DND-41 (cell line): ENCODE measurements around the gene TSPAN19.

Experiments used
- ATAC-seq: fragments of 200-7000 bp; cut with Tn5 transposase; 3 replicates; pipeline ENCODE4 v1.9.1; 2021; ENCODE audit warnings: low read depth; ENCODE audit not compliant: insufficient read depth
- DNase-seq: peaks from one replicate; pipeline ENCODE4 v3.0.0-alpha.2; 2020
- H2AFZ ChIP-seq: 2 replicates; pipeline ENCODE4 v1.6.0; 2012; ENCODE audit warnings: low read depth, low read length
- H3K27ac ChIP-seq: 2 replicates; pipeline ENCODE4 v1.5.1; 2012; ENCODE audit warnings: low read length, inconsistent platforms
- H3K27me3 ChIP-seq: fragments of 200-600 bp; sonication (generic); 2 replicates; pipeline ENCODE4 v1.6.0; 2012; ENCODE audit warnings: low read length, mild to moderate bottlenecking, inconsistent platforms; ENCODE audit not compliant: insufficient read depth, poor library complexity
- H3K36me3 ChIP-seq: 2 replicates; pipeline ENCODE4 v1.5.1; 2012; ENCODE audit warnings: low read length, inconsistent platforms; ENCODE audit not compliant: insufficient read depth
- H3K4me1 ChIP-seq: 2 replicates; pipeline ENCODE4 v1.5.1; 2012; ENCODE audit warnings: mild to moderate bottlenecking, low read length; ENCODE audit not compliant: insufficient read depth
- H3K4me2 ChIP-seq: 2 replicates; pipeline ENCODE4 v1.6.0; 2012; ENCODE audit warnings: mild to moderate bottlenecking, moderate library complexity, low read length, inconsistent platforms; ENCODE audit not compliant: insufficient read depth
- H3K4me3 ChIP-seq, 2 experiments: fragments of 200-600 bp in 1 of 2; shearing (Covaris generic) in 1 of 2; 2 replicates each; pipeline ENCODE4 v1.5.1; 2012 to 2016; ENCODE audit warnings: inconsistent platforms in 2 of 2, low read length in 2 of 2, mild to moderate bottlenecking in 2 of 2, low read depth in 1 of 2, moderate library complexity in 1 of 2
- H3K79me2 ChIP-seq: 2 replicates; pipeline ENCODE4 v1.6.0; 2012; ENCODE audit warnings: low read length, inconsistent platforms; ENCODE audit not compliant: insufficient read depth
- H3K9ac ChIP-seq: 2 replicates; pipeline ENCODE4 v1.6.0; 2012; ENCODE audit warnings: low read depth, mild to moderate bottlenecking, inconsistent platforms, low read length, moderate library complexity
- H3K9me3 ChIP-seq: 2 replicates; pipeline ENCODE4 v1.5.1; 2012; ENCODE audit warnings: low read length, moderate library complexity, mild to moderate bottlenecking, inconsistent platforms; ENCODE audit not compliant: insufficient read depth, severe bottlenecking
- H4K20me1 ChIP-seq: 2 replicates; pipeline ENCODE4 v1.6.0; 2012; ENCODE audit warnings: low read length; ENCODE audit not compliant: insufficient read depth
- EZH2 ChIP-seq: IDR thresholded peaks from 3 replicates; pipeline ENCODE4 v1.6.1; 2012; ENCODE audit warnings: borderline replicate concordance, low read depth, mild to moderate bottlenecking, moderate library complexity, low read length, inconsistent platforms; ENCODE audit not compliant: severe bottlenecking
- TF ChIP-seq, protein P1 (sequence below): IDR thresholded peaks from 2 replicates; pipeline ENCODE4 v1.5.1; 2012; ENCODE audit warnings: borderline replicate concordance, low read length, moderate library complexity, mild to moderate bottlenecking; ENCODE audit not compliant: poor library complexity, severe bottlenecking; ENCODE audit errors: extremely low read depth

Gene TSPAN19

DNA sequence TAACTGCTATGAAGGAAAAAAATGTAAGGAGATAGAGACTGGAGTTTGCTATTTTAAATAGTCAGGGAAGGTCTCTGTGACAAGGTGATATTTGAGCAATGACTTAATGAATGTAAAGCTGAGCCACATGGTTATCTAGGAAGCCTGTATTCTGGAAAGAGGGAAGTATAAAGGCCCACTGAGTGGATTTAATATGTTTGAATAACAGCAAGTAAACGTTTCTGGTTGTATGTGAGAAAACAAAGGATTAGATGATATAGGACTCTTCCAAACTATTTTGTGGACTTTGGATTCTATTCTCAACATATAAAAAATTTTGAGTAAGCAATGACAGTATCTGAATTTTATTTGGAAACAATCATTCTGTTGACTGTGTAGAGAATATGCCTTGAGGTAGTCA lies 5.3 kb upstream of the TSPAN19 start:
- no peak overlapping the region for H3K4me2 ChIP-seq
- no peak overlapping the region for H3K27ac ChIP-seq
- no peaks in the 10 kb centered on the region for H3K36me3 ChIP-seq
- no peak overlapping the region for H3K9ac ChIP-seq
- H3K79me2 ChIP-seq: no peaks in the 10 kb centered on the region
- DNase-seq: no peak
- no peaks in the 10 kb centered on the region for H3K9me3 ChIP-seq
- no peaks in the 10 kb centered on the region for H4K20me1 ChIP-seq
- ATAC-seq: no peak
- H3K27me3 ChIP-seq: no peaks in the 10 kb centered on the region
- no peak for TF ChIP-seq EZH2
- TF ChIP-seq, protein P1, sequence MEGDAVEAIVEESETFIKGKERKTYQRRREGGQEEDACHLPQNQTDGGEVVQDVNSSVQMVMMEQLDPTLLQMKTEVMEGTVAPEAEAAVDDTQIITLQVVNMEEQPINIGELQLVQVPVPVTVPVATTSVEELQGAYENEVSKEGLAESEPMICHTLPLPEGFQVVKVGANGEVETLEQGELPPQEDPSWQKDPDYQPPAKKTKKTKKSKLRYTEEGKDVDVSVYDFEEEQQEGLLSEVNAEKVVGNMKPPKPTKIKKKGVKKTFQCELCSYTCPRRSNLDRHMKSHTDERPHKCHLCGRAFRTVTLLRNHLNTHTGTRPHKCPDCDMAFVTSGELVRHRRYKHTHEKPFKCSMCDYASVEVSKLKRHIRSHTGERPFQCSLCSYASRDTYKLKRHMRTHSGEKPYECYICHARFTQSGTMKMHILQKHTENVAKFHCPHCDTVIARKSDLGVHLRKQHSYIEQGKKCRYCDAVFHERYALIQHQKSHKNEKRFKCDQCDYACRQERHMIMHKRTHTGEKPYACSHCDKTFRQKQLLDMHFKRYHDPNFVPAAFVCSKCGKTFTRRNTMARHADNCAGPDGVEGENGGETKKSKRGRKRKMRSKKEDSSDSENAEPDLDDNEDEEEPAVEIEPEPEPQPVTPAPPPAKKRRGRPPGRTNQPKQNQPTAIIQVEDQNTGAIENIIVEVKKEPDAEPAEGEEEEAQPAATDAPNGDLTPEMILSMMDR: no peak
- no peak overlapping the region for H3K4me3 ChIP-seq
- no peak overlapping the region for H2AFZ ChIP-seq
- H3K4me1 ChIP-seq: no peaks in the 10 kb centered on the region

DNA sequence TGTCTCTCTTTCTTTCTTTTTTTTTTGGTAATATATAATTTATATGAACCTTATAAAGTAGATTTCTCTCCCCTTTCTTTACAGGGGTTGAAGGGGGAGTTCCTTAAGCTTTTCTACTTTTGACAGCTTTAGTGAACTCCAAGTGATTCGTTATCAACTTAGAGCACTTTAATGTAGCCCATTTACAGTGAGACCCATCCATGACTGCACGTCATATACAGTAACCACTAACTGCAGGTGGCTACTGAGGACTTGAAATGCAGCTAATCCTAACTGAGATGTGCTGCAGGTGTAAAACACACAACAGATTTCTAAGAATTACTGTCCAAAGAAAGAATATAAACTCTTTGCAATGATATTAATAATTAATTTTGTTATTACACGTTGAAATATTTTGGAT lies 656 bp upstream of the TSPAN19 start:
- ATAC-seq: no peak
- no peak overlapping the region for H3K4me2 ChIP-seq
- no peak overlapping the region for H3K9ac ChIP-seq

DNA sequence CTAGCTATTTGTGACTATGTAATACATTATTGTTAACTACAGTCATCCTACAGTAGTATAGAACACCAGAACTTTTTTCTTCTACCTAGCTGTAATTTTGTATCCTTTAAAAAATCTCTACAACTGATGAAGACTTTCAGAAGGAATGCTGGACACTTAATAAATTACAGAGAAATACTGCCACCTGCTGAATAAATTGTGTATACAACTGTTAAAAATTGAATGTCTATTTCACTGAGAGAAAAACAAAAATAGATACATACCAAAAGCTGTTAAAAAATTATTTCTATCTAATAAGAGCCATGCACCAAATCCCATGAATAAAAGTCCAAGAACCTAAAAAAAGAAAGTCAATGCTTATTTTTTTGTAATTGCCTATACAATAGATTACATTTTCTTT lies 6.6 kb downstream of the TSPAN19 start:
- H3K27ac ChIP-seq: no peak overlapping the region
- H4K20me1 ChIP-seq: no peaks in the 10 kb centered on the region
- no peak overlapping the region for H3K4me3 ChIP-seq
- ATAC-seq: no peak
- H3K79me2 ChIP-seq: no peaks in the 10 kb centered on the region
- no peaks in the 10 kb centered on the region for H3K4me1 ChIP-seq
- H3K9ac ChIP-seq: no peak overlapping the region
- no peak for DNase-seq
- H3K4me2 ChIP-seq: no peak overlapping the region
- TF ChIP-seq, protein P1: peak; percentile 58
- TF ChIP-seq EZH2: no peak
- H3K9me3 ChIP-seq: no peaks in the 10 kb centered on the region
- H3K27me3 ChIP-seq: no peaks in the 10 kb centered on the region
- no peaks in the 10 kb centered on the region for H3K36me3 ChIP-seq
- H2AFZ ChIP-seq: no peak overlapping the region

More for the DNA sequence above, 656 bp upstream of the TSPAN19 start:
- Histone ChIP-seq H3K4me3 (no peak overlapping the region), H4K20me1 (no peaks in the 10 kb centered on the region), H3K27ac (no peak overlapping the region), H3K9me3 (no peaks in the 10 kb centered on the region), H3K79me2 (no peaks in the 10 kb centered on the region), H3K36me3 (no peaks in the 10 kb centered on the region), H3K4me1 (no peaks in the 10 kb centered on the region), H3K27me3 (no peaks in the 10 kb centered on the region), H2AFZ (no peak overlapping the region)
- DNase-seq: no peak
- no peak for TF ChIP-seq EZH2

DNA sequence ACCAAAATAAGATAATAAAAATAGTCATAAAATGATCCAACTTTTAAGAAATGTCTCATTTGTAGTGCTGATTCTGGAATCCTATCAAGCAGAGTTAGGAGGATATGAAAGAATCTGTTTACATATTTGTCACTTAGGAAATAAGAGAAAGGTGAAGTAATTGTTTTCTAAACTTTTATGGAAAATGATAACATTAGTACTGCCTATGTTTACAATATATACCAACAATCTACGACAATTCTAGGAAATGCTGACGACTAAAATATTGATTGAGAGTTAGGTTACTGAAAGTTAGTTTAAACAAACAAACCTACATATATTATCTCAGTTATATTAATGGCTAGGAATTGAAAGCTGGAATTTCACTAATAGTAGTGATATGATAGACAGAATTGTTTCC lies 18.0 kb downstream of the TSPAN19 start:
- TF ChIP-seq, protein P1: no peak
- no peak for TF ChIP-seq EZH2
- Histone ChIP-seq H4K20me1 (no peaks in the 10 kb centered on the region), H3K4me2 (no peak overlapping the region), H3K36me3 (no peaks in the 10 kb centered on the region), H3K79me2 (no peaks in the 10 kb centered on the region), H3K27ac (no peak overlapping the region), H3K27me3 (no peaks in the 10 kb centered on the region), H2AFZ (no peak overlapping the region), H3K9ac (no peak overlapping the region), H3K4me3 (no peak overlapping the region), H3K9me3 (no peaks in the 10 kb centered on the region), H3K4me1 (no peaks in the 10 kb centered on the region)
- ATAC-seq (no peak), DNase-seq (no peak)
